Measurements from ENCODE around the gene MPI.
"Not testable (repeated sequence)": the region's sequence is repeated elsewhere in the genome, so short reads cannot be mapped to it uniquely, and the experiment has no call there.

GRCh38 chr15:74935193-74935592, 45.4 kb downstream of the MPI start:
- TF ChIP-seq CTCF (IDR thresholded peaks at IDR 0.05; ENCODE audit: low read depth, low read length); EZH2phosphoT487 (IDR thresholded peaks at IDR 0.05; ENCODE audit: low read depth): not testable (repeated sequence)
